Right atrium auricular region (tissue), 2 donors: Measurements from ENCODE around the gene PPP1R16B. TPM values are rescaled to one million over a fixed set of nuclear protein-coding genes. Genes with fewer than 3 reads are reported as not detected.

Experiments
- DNase-seq: peaks from one replicate; pipeline ENCODE4 v3.0.0-alpha.2; 2019; ENCODE audit warnings: low spot score
- H3K27ac ChIP-seq, 2 donors: fragments of 200-600 bp; sonication (generic); 1 replicate in 1 of 2; 2 replicates in 1 of 2; pipeline ENCODE4 v1.5.1; 2016 to 2019
- H3K27me3 ChIP-seq, 2 donors: fragments of 200-600 bp; sonication (generic); one replicate each; pipeline versions ENCODE4 v1.5.1 to v1.6.0; 2017 to 2019
- H3K36me3 ChIP-seq: fragments of 200-600 bp; sonication (generic); one replicate; pipeline ENCODE4 v1.5.1; 2016
- H3K4me1 ChIP-seq, 2 donors: fragments of 200-600 bp; sonication (generic); one replicate each; pipeline versions ENCODE4 v1.5.1 to v1.6.0; 2017 to 2019
- H3K4me3 ChIP-seq, 2 donors: fragments of 200-600 bp; sonication (generic); 1 replicate in 1 of 2; 2 replicates in 1 of 2; pipeline ENCODE4 v1.5.1; 2017 to 2019; ENCODE audit warnings: mild to moderate bottlenecking in 1 of 2, moderate library complexity in 1 of 2
- H3K9me3 ChIP-seq, 2 donors: fragments of 200-600 bp; sonication (generic); one replicate each; pipeline ENCODE4 v1.5.1; 2019
- total RNA-seq, 2 donors: library from RNA; depleted of rRNA; stranded (reverse); fragments of >200 nt; gene quantifications; one replicate each; pipeline ENCODE4 v1.1.0, GENCODE V29; 2016
- TF ChIP-seq, protein P1 (sequence below), 2 donors: fragments of 200-600 bp; sonication (generic); IDR thresholded peaks; one replicate each; pipeline ENCODE4 v1.5.1; 2019; ENCODE audit warnings: antibody characterized with exemption in 2 of 2

Gene PPP1R16B
- total RNA-seq, 2 donors from 2014 or later, result 0.96 to 6.6 TPM

DNA sequence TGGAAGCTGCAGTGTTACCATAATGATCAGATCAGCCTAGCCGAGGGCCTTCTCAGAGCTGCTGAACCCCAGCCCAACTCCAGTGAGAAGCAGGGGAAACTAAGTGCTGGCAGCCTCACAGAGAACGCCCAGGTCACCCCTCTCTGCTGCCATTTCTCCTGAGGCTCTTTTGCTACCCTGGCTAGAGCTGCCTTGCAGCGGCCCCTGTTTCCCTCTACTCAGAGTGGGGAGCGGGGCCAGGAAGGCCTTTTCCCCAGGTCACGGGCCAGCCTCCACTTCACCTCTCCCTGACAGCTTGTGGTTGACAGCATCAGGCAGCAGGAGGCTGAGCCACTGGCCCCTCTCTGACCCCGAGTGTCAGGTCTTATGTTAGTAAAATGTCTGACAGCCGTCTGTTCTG lies 34.5 kb upstream of the PPP1R16B start:
- DNase-seq, result no peak
- no peaks in the 10 kb centered on the region for H3K27me3 ChIP-seq
- peaks cover 66% of the 10 kb centered on the region for H3K36me3 ChIP-seq
- no peak overlapping the region for H3K27ac ChIP-seq
- H3K4me1 ChIP-seq, result no peaks in the 10 kb centered on the region
- H3K4me3 ChIP-seq, result no peak overlapping the region
- TF ChIP-seq, protein P1, sequence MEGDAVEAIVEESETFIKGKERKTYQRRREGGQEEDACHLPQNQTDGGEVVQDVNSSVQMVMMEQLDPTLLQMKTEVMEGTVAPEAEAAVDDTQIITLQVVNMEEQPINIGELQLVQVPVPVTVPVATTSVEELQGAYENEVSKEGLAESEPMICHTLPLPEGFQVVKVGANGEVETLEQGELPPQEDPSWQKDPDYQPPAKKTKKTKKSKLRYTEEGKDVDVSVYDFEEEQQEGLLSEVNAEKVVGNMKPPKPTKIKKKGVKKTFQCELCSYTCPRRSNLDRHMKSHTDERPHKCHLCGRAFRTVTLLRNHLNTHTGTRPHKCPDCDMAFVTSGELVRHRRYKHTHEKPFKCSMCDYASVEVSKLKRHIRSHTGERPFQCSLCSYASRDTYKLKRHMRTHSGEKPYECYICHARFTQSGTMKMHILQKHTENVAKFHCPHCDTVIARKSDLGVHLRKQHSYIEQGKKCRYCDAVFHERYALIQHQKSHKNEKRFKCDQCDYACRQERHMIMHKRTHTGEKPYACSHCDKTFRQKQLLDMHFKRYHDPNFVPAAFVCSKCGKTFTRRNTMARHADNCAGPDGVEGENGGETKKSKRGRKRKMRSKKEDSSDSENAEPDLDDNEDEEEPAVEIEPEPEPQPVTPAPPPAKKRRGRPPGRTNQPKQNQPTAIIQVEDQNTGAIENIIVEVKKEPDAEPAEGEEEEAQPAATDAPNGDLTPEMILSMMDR (IDR thresholded peaks at IDR 0.05), result no peak
- H3K9me3 ChIP-seq, result peaks cover 0 to 4% of the 10 kb centered on the region in 2 donors

- no peak for DNase-seq
- no peak overlapping the region for H3K27ac ChIP-seq
These were observed 33.9 kb upstream of the PPP1R16B start for GRCh38 chr20:38771621-38772020.

DNA sequence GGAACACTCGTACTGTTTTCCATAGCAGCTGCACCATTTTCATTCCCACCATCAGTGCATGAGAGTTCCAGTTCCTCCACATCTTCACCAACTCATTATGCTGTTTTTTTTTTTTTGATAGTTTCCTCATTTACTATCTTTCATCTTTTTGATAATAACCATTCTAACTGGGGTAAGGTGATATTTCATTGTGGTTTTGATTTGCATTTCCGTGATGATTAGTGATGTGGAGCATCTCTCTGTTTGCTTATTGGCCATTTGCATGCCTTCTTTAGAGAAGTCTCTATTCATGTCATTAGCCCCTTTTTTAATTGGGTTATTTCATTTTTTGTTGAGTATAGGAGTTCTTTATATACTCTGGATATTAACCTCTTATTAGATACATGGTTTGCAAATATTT lies 31.3 kb upstream of the PPP1R16B start:
- peaks cover 39% of the 10 kb centered on the region for H3K36me3 ChIP-seq

More at GRCh38 chr20:38771621-38772020, 33.9 kb upstream of the PPP1R16B start:
- H3K4me3 ChIP-seq, result no peak overlapping the region
- TF ChIP-seq, protein P1 (IDR thresholded peaks at IDR 0.05), result no peak
- no peaks in the 10 kb centered on the region for H3K27me3 ChIP-seq
- H3K36me3 ChIP-seq, result peaks cover 63% of the 10 kb centered on the region
- peaks cover 0 to 4% of the 10 kb centered on the region in 2 donors for H3K9me3 ChIP-seq
- H3K4me1 ChIP-seq, result no peaks in the 10 kb centered on the region

DNA sequence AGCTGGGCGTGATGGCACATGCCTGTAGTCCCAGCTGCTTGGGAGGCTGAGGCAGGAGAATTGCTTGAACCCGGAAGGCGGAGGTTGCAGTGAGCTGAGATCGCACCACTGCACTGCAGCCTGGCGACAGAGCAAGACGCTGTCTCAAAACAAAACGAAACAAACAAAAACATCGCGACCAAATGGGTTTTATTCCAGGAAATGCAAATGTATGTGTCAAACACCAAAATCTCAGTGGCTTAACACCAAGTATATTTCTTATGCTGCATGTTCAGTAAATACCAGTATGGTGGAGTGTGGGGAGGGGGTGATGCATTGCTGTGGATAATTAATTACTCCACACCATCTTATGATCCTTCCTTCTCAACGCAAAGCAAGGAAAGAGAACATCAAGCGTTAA lies 29.1 kb upstream of the PPP1R16B start:
- TF ChIP-seq, protein P1 (IDR thresholded peaks at IDR 0.05), result no peak
- Histone ChIP-seq H3K27me3 (no peaks in the 10 kb centered on the region), H3K36me3 (peaks cover 22% of the 10 kb centered on the region), H3K4me3 (no peak overlapping the region), H3K9me3 (peaks cover 0 to 4% of the 10 kb centered on the region in 2 donors), H3K27ac (no peak overlapping the region), H3K4me1 (peaks cover 0 to 7% of the 10 kb centered on the region in 2 donors)
- DNase-seq, result no peak

More for the DNA sequence above, 31.3 kb upstream of the PPP1R16B start:
- peaks cover 0 to 4% of the 10 kb centered on the region in 2 donors for H3K9me3 ChIP-seq
- TF ChIP-seq, protein P1 (IDR thresholded peaks at IDR 0.05), result no peak
- peaks cover 0 to 7% of the 10 kb centered on the region in 2 donors for H3K4me1 ChIP-seq
- DNase-seq, result no peak
- H3K27ac ChIP-seq, result no peak overlapping the region
- H3K4me3 ChIP-seq, result no peak overlapping the region
- no peaks in the 10 kb centered on the region for H3K27me3 ChIP-seq

GRCh38 chr20:38779247-38780097 lies 26.0 kb upstream of the PPP1R16B start:
- TF ChIP-seq, protein P1 (IDR thresholded peaks at IDR 0.05), result no peak
- H3K36me3 ChIP-seq, result peaks cover 1% of the 10 kb centered on the region
- peaks cover 0 to 7% of the 10 kb centered on the region in 2 donors for H3K4me1 ChIP-seq
- no peaks in the 10 kb centered on the region for H3K27me3 ChIP-seq
- H3K9me3 ChIP-seq, result no peaks in the 10 kb centered on the region
- no peak overlapping the region for H3K4me3 ChIP-seq
- DNase-seq, result no peak
- no peak overlapping the region for H3K27ac ChIP-seq
